Endothelial cell of umbilical vein (primary cell): ENCODE data around the gene C1QTNF2.

Experiments used
- EZH2 ChIP-seq: IDR thresholded peaks from 2 replicates; pipeline ENCODE4 v1.6.1; 2012; ENCODE audit warnings: borderline replicate concordance, low read depth, mild to moderate bottlenecking, moderate library complexity, low read length, inconsistent platforms; ENCODE audit not compliant: severe bottlenecking
- FOS ChIP-seq: IDR thresholded peaks from 2 replicates; pipeline ENCODE4 v1.6.1; 2011; ENCODE audit warnings: mild to moderate bottlenecking, low read length, moderate library complexity, borderline replicate concordance; ENCODE audit not compliant: insufficient read depth
- GATA2 ChIP-seq: IDR thresholded peaks from 2 replicates; pipeline ENCODE4 v1.7.0; 2011; ENCODE audit warnings: low read depth, mild to moderate bottlenecking, moderate library complexity, mixed read lengths, low read length; ENCODE audit not compliant: insufficient read length, insufficient read depth
- MYC ChIP-seq: IDR thresholded peaks from one replicate; pipeline ENCODE4 v1.6.1; 2011; ENCODE audit warnings: mild to moderate bottlenecking, low read depth, low read length
- POLR2A ChIP-seq: IDR thresholded peaks from 2 replicates; pipeline ENCODE4 v1.6.1; 2012; ENCODE audit warnings: low read depth, mild to moderate bottlenecking, control low read depth, low read length
- POLR2AphosphoS5 ChIP-seq: IDR thresholded peaks from 2 replicates; pipeline ENCODE4 v1.6.1; 2012; ENCODE audit warnings: low read depth, mild to moderate bottlenecking, control low read depth, low read length, moderate library complexity; ENCODE audit not compliant: insufficient read depth
- TF ChIP-seq, protein P1 (sequence below), 2 donors: IDR thresholded peaks; 1 replicate in 1 of 2; 2 replicates in 1 of 2; pipeline ENCODE4 v1.5.1; 2011; ENCODE audit warnings: low read length in 2 of 2, mild to moderate bottlenecking in 2 of 2, moderate library complexity in 2 of 2, control low read depth in 1 of 2, inconsistent platforms in 1 of 2, low read depth in 1 of 2; ENCODE audit not compliant: insufficient read depth in 1 of 2; ENCODE audit errors: extremely low read depth in 1 of 2
- TF ChIP-seq, protein P2 (sequence below): IDR thresholded peaks from 2 replicates; pipeline ENCODE4 v1.6.1; 2011; ENCODE audit not compliant: insufficient read depth, insufficient read length

DNA sequence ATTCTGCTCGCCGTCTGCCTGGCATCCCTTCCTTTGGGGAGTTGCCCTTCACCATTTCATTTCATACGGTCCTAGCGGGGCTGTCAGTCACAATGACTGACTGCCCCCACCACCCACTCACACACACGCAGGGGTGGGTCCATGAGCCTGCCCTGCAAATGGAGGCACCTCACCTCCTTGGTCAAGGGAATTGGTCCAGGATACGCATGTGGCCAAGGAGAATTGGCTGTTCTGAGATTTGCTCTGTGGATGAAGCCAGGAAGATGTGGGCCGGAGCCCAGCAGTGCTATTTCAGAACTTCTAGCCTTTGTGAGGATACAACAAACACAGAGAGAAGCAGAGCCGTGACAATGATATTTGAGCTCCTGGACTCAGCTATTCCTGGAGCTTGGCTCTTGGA is 17.0 kb downstream of the C1QTNF2 start:
- TF ChIP-seq EZH2 (no peak), POLR2AphosphoS5 (no peak), FOS (no peak), POLR2A (no peak), MYC (no peak), GATA2 (no peak)
- TF ChIP-seq, protein P1, sequence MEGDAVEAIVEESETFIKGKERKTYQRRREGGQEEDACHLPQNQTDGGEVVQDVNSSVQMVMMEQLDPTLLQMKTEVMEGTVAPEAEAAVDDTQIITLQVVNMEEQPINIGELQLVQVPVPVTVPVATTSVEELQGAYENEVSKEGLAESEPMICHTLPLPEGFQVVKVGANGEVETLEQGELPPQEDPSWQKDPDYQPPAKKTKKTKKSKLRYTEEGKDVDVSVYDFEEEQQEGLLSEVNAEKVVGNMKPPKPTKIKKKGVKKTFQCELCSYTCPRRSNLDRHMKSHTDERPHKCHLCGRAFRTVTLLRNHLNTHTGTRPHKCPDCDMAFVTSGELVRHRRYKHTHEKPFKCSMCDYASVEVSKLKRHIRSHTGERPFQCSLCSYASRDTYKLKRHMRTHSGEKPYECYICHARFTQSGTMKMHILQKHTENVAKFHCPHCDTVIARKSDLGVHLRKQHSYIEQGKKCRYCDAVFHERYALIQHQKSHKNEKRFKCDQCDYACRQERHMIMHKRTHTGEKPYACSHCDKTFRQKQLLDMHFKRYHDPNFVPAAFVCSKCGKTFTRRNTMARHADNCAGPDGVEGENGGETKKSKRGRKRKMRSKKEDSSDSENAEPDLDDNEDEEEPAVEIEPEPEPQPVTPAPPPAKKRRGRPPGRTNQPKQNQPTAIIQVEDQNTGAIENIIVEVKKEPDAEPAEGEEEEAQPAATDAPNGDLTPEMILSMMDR (IDR thresholded peaks at IDR 0.05; ENCODE audit: extremely low read depth in 1 of 2, insufficient read depth in 1 of 2, low read depth in 1 of 2, low read length in 2 of 2), result no peak
- TF ChIP-seq, protein P2, sequence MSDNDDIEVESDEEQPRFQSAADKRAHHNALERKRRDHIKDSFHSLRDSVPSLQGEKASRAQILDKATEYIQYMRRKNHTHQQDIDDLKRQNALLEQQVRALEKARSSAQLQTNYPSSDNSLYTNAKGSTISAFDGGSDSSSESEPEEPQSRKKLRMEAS, result no peak
